Aorta (tissue), 5 donors: ENCODE measurements around the gene POM121L12. TPM values are rescaled to one million over a fixed set of nuclear protein-coding genes. Genes with fewer than 3 reads are reported as not detected.

ENCODE experiments used
- ATAC-seq: fragments of 200-7000 bp; cut with Tn5 transposase; one replicate; pipeline ENCODE4 v1.9.1; 2022; ENCODE audit warnings: moderate library complexity; ENCODE audit not compliant: low FRiP score
- DNase-seq, 2 donors: peaks; one replicate each; pipeline ENCODE4 v3.0.0-alpha.2; 2020
- H3K27ac ChIP-seq, 2 donors: one replicate each; pipeline ENCODE4 v1.5.1; 2013; ENCODE audit warnings: low read length in 2 of 2, mild to moderate bottlenecking in 2 of 2, moderate library complexity in 2 of 2, control low read depth in 1 of 2, inconsistent platforms in 1 of 2, low read depth in 1 of 2
- H3K27me3 ChIP-seq, 2 donors: one replicate each; pipeline ENCODE4 v1.6.1; 2013; ENCODE audit warnings: control low read depth in 1 of 2, low read length in 1 of 2, mild to moderate bottlenecking in 1 of 2, moderate library complexity in 1 of 2; ENCODE audit not compliant: insufficient read depth in 2 of 2, control insufficient read depth in 1 of 2
- H3K36me3 ChIP-seq, 2 donors: one replicate each; pipeline ENCODE4 v1.6.1; 2013; ENCODE audit warnings: control low read depth in 1 of 2, low read length in 1 of 2, mild to moderate bottlenecking in 1 of 2; ENCODE audit not compliant: insufficient read depth in 2 of 2, control insufficient read depth in 1 of 2
- H3K4me1 ChIP-seq, 2 donors: one replicate each; pipeline ENCODE4 v1.6.1; 2013; ENCODE audit warnings: low read length in 2 of 2, control low read depth in 1 of 2, mild to moderate bottlenecking in 1 of 2, moderate library complexity in 1 of 2; ENCODE audit not compliant: insufficient read depth in 2 of 2, control insufficient read depth in 1 of 2
- H3K4me3 ChIP-seq, 2 donors: one replicate each; pipeline ENCODE4 v1.5.1; 2013; ENCODE audit warnings: low read length in 2 of 2, control low read depth in 1 of 2, mild to moderate bottlenecking in 1 of 2
- H3K9me3 ChIP-seq: one replicate; pipeline ENCODE4 v1.6.1; 2013; ENCODE audit warnings: mild to moderate bottlenecking, low read length; ENCODE audit not compliant: control insufficient read depth
- WGBS, 2 donors: extraction: QIAGEN DNeasy Blood & Tissue Kit; methylation state at CpG; one replicate each; pipeline ENCODE4 v1.1.7; 2013; 5-methylcytosine and 5-hydroxymethylcytosine counted together
- intact Hi-C, 2 donors: fragments of 100-400 bp; cut with DNase I; formaldehyde crosslinking; loops; one replicate each; pipeline versions ENCODE4 v1.14.2 to v1.15.0; 2022
- long read RNA-seq, 2 donors: library from polyadenylated mRNA; unstranded; transcript quantifications; one replicate each; pipeline ENCODE4 v2.0.0, GENCODE V29; 2020 to 2021
- polyA plus RNA-seq, 2 donors: library from polyadenylated mRNA; stranded (reverse); fragments of 200-250 nt; gene quantifications; one replicate each; pipeline ENCODE4 v1.2.3, GENCODE V29; 2013
- total RNA-seq, 2 donors: library from RNA; stranded (reverse); fragmentation: NEBNext Ultra II Directional; extraction: Animal tissue kit (Norgen Biotek cat#: 25700); gene quantifications; one replicate each; pipeline ENCODE4 v1.2.1, GENCODE V29; 2021
- donor health status: healthy with polysubstance abuse.
- donor health status: Bipolar disorder and iron deficiency.
- donor health status: DM: no; HTN: no; CAD: no.
- donor health status: DM: no; HTN: no; CAD: no.
- donor health status: DM: yes; HTN: yes; CAD: no.

Gene POM121L12
- total RNA-seq: not detected
- polyA plus RNA-seq: not detected
- long read RNA-seq, donor 1: 0 reads
- long read RNA-seq, donor 2: 0 reads

DNA sequence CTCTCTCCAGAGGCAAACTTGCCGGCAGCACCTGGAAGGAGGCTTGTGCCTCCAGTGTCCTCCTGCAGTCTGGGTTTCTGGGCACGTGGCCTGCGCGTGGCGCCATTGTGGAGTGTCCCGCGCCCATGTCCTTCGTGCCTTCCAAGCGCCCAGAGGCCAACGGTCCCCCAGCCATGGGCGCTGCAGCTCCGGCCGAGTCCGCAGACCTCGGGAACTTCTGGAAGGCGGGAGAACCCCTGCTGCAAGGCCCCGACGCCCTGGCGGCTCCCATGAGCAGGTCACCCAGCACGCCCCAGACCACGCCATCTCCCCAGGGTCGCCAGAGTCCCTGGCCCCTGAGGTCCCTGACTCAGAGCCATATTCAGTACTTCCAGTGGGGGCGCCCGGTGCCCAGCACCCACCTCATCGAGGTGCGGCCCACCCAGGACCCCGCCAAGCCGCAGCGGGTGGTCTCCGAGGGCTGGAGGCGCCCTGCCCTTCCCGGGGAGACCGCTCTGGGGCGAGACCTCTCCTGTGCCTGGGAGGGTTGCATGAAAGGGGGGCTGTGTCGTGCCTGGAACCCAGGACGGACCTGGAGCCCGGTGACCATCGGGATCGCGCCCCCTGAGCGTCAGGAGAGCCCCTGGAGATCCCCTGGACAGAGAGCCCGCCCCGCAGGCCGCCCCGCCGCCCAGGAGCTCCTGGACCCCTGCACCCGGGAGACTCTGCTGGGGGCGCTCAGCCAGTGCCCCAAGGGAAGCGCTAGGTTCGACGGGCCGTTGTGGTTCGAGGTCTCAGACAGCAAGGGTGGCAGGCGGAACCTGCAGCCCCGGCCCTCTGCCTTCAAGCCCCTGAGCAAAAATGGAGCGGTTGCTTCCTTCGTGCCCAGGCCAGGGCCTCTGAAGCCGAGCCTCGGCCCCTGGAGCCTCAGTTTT is at the start of gene POM121L12:
POM121L12 (plus strand) TSS at position 135 of the 914 bp plus-strand sequence; CDS start at position 174, 39 bp downstream.
- H3K9me3 ChIP-seq: no peaks in the 10 kb centered on the region
- no peaks in the 10 kb centered on the region for H3K27me3 ChIP-seq
- intact Hi-C loops: no loop called here
- H3K4me1 ChIP-seq: no peaks in the 10 kb centered on the region
- no peak within 1 kb of the TSS for H3K27ac ChIP-seq
- DNase-seq: peak in 1 of 2 donors; percentile 73
- WGBS, 2 donors: 94 to 95% methylated on average over 53 to 59 of the region's 59 CpGs
- H3K36me3 ChIP-seq: no peaks in the 10 kb centered on the region
- ATAC-seq: peak; percentile 50
- no peak within 1 kb of the TSS for H3K4me3 ChIP-seq

DNA sequence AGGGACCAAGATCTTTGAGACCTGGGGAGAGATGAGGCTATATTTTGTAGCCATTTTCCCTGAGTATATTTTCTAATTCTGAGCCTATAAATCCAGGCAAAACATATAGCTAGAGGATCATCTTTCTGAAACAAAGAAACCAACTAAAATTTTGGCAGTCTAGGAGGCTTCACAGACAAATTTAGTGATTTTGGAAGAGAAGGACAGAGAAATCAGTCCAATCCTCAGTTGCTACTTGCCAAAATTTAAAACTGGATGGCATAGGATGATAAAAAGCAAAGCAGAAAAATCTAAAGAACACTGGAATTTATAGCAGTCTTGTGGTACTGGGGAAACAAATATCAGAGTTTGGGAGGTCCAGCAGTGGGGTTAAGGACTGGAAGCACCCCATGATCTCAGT is 43.4 kb upstream of the POM121L12 start:
- intact Hi-C loops: no loop called here
- DNase-seq (no peak), ATAC-seq (no peak)
- H3K4me3 ChIP-seq: no peak overlapping the region
- H3K4me1 ChIP-seq: no peaks in the 10 kb centered on the region
- no peaks in the 10 kb centered on the region for H3K9me3 ChIP-seq
- H3K36me3 ChIP-seq: no peaks in the 10 kb centered on the region
- H3K27me3 ChIP-seq: no peaks in the 10 kb centered on the region
- H3K27ac ChIP-seq: no peak overlapping the region

GRCh38 chr7:52992479-52993162 is 42.8 kb upstream of the POM121L12 start:
- no peaks in the 10 kb centered on the region for H3K4me1 ChIP-seq
- no peak overlapping the region for H3K4me3 ChIP-seq
- no peak for ATAC-seq
- no peak overlapping the region for H3K27ac ChIP-seq
- intact Hi-C loops: no loop called here
- no peaks in the 10 kb centered on the region for H3K27me3 ChIP-seq
- no peaks in the 10 kb centered on the region for H3K9me3 ChIP-seq
- WGBS, 2 donors: 60 to 73% methylated on average over 4 of the region's 4 CpGs
- DNase-seq: no peak
- no peaks in the 10 kb centered on the region for H3K36me3 ChIP-seq

GRCh38 chr7:52995676-52996075 is 39.8 kb upstream of the POM121L12 start:
- no peak for ATAC-seq
- intact Hi-C loops: no loop called here
- Histone ChIP-seq H3K4me3 (no peak overlapping the region), H3K27ac (no peak overlapping the region), H3K4me1 (no peaks in the 10 kb centered on the region), H3K27me3 (no peaks in the 10 kb centered on the region), H3K36me3 (no peaks in the 10 kb centered on the region), H3K9me3 (no peaks in the 10 kb centered on the region)
- DNase-seq: no peak
- WGBS, 2 donors: 60 to 73% methylated on average over 1 of the region's 1 CpG

DNA sequence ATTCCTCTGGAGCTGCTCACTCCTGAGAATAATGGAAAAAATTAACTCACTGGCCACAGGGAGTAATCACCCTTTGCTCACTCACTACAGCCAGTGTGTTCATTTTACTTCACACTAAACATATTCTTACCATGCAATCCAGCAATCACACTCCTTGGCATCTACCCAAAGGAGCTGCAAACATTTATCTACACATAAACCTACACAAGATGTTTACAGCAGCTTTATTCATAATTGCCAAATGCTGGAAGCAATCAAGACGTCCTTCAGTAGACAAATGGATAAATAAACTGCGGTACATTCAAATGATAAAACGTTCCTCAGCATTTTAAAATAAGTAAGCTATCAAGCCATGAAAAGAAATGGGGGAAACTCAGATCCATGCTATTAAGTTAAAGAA is 34.2 kb upstream of the POM121L12 start:
- Histone ChIP-seq H3K36me3 (no peaks in the 10 kb centered on the region), H3K4me1 (no peaks in the 10 kb centered on the region), H3K27me3 (no peaks in the 10 kb centered on the region), H3K4me3 (no peak overlapping the region), H3K9me3 (no peaks in the 10 kb centered on the region), H3K27ac (no peak overlapping the region)
- intact Hi-C loops: no loop called here
- 46 to 49% methylated on average over 3 of the region's 3 CpGs for WGBS, 2 donors
- no peak for DNase-seq
- no peak for ATAC-seq

DNA sequence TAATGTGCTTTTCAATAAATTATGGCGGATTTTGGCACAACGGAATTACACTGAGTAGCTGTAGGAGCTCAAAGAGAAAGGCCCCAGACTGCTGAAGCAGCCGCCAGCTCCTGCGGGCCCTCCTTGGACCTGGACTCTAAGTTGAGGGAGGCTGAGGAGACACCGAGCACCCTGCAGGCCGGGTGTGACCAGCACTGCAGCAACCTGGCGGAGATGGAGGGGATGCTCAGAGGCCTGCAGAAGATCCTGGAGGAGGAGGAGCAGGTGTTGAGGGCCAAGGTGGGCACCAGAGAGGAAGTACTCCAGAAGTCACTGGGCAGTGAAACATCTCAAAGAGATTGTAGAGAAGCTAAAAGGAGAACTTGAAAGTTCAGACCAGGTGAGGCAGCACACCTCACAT is 33.0 kb upstream of the POM121L12 start:
- DNase-seq (no peak), ATAC-seq (no peak)
- Histone ChIP-seq H3K27me3 (no peaks in the 10 kb centered on the region), H3K27ac (no peak overlapping the region), H3K36me3 (no peaks in the 10 kb centered on the region), H3K4me1 (no peaks in the 10 kb centered on the region), H3K4me3 (no peak overlapping the region), H3K9me3 (no peaks in the 10 kb centered on the region)
- intact Hi-C loops: no loop called here
- 94% methylated on average over 7 of the region's 7 CpGs for WGBS, 2 donors

GRCh38 chr7:53003653-53004445 is 31.6 kb upstream of the POM121L12 start:
- no peak overlapping the region for H3K4me3 ChIP-seq
- no peaks in the 10 kb centered on the region for H3K27me3 ChIP-seq
- H3K4me1 ChIP-seq: no peaks in the 10 kb centered on the region
- DNase-seq: peak in 1 of 2 donors; percentile 63
- H3K27ac ChIP-seq: no peak overlapping the region
- no peaks in the 10 kb centered on the region for H3K36me3 ChIP-seq
- 95 to 96% methylated on average over 28 to 29 of the region's 29 CpGs for WGBS, 2 donors
- intact Hi-C loops: no loop called here
- no peaks in the 10 kb centered on the region for H3K9me3 ChIP-seq
- no peak for ATAC-seq

DNA sequence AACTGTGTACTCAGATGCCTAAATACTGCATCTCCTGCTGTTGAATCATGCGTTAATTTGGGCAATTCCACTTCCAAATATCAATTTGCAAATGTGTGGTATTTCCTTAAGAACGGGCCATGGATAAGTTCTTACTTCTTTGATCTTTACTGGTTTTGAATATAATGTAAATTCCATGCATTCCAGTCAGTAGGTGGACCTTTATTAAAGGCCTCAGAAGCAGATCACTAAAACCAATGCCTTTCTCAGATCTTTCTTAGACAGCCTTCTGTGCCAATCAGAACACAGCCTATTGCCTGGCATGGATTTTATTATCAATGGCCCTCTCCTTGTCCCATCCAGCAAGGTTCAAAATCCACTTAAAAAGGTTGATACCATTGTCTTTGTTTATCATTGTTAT is 21.5 kb upstream of the POM121L12 start:
- intact Hi-C loops: no loop called here
- no peaks in the 10 kb centered on the region for H3K4me1 ChIP-seq
- no peak overlapping the region for H3K27ac ChIP-seq
- H3K27me3 ChIP-seq: no peaks in the 10 kb centered on the region
- no peak for ATAC-seq
- H3K9me3 ChIP-seq: no peaks in the 10 kb centered on the region
- DNase-seq: no peak
- no peaks in the 10 kb centered on the region for H3K36me3 ChIP-seq
- H3K4me3 ChIP-seq: no peak overlapping the region
- 65 to 69% methylated on average over 2 of the region's 2 CpGs for WGBS, 2 donors
